SJSA1 (cell line): ENCODE results near the gene TIA1. TPM values are rescaled to one million over a fixed set of nuclear protein-coding genes. Genes with fewer than 3 reads are reported as not detected.
"Not testable (repeated sequence)": the region's sequence is repeated elsewhere in the genome, so short reads cannot be mapped to it uniquely, and the experiment has no call there.

ENCODE experiments used
- DNase-seq, 2 experiments: peaks; one replicate each; pipeline ENCODE4 v3.0.0-alpha.2; 2015 to 2020; ENCODE audit warnings: low spot score in 2 of 2, low read depth in 1 of 2
- H3K27ac ChIP-seq: fragments of 250-450 bp; sonication (Bioruptor Pico); 2 replicates; pipeline ENCODE4 v1.5.1; 2020; ENCODE audit warnings: mild to moderate bottlenecking, moderate library complexity
- H3K27me3 ChIP-seq: fragments of 250-450 bp; sonication (Bioruptor Pico); replicated peaks from 2 replicates; pipeline ENCODE4 v1.5.1; 2020; ENCODE audit warnings: mild to moderate bottlenecking, moderate library complexity
- H3K36me3 ChIP-seq: fragments of 250-450 bp; sonication (Bioruptor Pico); 2 replicates; pipeline ENCODE4 v1.5.1; 2020; ENCODE audit warnings: mild to moderate bottlenecking
- H3K4me1 ChIP-seq: fragments of 250-450 bp; sonication (Bioruptor Pico); replicated peaks from 2 replicates; pipeline ENCODE4 v1.6.1; 2021; ENCODE audit warnings: mild to moderate bottlenecking
- H3K4me3 ChIP-seq: fragments of 250-450 bp; sonication (Bioruptor Pico); 2 replicates; pipeline ENCODE4 v1.5.1; 2020; ENCODE audit warnings: mild to moderate bottlenecking
- H3K9me3 ChIP-seq: fragments of 250-450 bp; sonication (Bioruptor Pico); replicated peaks from 2 replicates; pipeline ENCODE4 v1.5.1; 2020; ENCODE audit warnings: mild to moderate bottlenecking
- total RNA-seq: library from RNA; depleted of rRNA; stranded (reverse); fragments of >200 nt; shearing (Covaris generic); gene quantifications from 2 replicates; pipeline ENCODE4 v1.2.3, GENCODE V29; 2014; rRNA removed

Gene TIA1
- total RNA-seq: 54.7 and 90.4 TPM in 2 replicates

GRCh38 chr2:70248181-70248847 is at the start of gene TIA1:
TIA1 (minus strand) TSS chr2:70248628; CDS start chr2:70248430, 198 bp downstream.
- Histone ChIP-seq H3K36me3 (peaks cover 13% of the 10 kb centered on the region), H3K27me3 (no peaks in the 10 kb centered on the region), H3K4me3 (peak within 1 kb of the TSS; percentile 67), H3K4me1 (0 out of 2 replicates have a peak, but pooled peaks cover 6% of the 10 kb centered on the region), H3K9me3 (no peaks in the 10 kb centered on the region), H3K27ac (peak within 1 kb of the TSS; percentile 89)
- DNase-seq: peak; percentile 98

GRCh38 chr2:70297828-70298227 is 49.4 kb upstream of the TIA1 start:
- not testable (repeated sequence) for H3K27me3 ChIP-seq, DNase-seq, H3K9me3 ChIP-seq, H3K27ac ChIP-seq, H3K4me1 ChIP-seq, H3K4me3 ChIP-seq
- H3K36me3 ChIP-seq: peaks cover 29% of the 10 kb centered on the region

GRCh38 chr2:70283500-70284191 is 35.2 kb upstream of the TIA1 start:
- peaks cover 93% of the 10 kb centered on the region for H3K36me3 ChIP-seq
- 0 out of 2 replicates have a peak, but pooled peaks cover 3% of the 10 kb centered on the region for H3K27me3 ChIP-seq
- no peaks in the 10 kb centered on the region for H3K4me1 ChIP-seq
- H3K27ac ChIP-seq: no peak overlapping the region
- no peak overlapping the region for H3K4me3 ChIP-seq
- DNase-seq: no peak
- H3K9me3 ChIP-seq: no peaks in the 10 kb centered on the region

- Histone ChIP-seq H3K4me3 (no peak overlapping the region), H3K9me3 (no peaks in the 10 kb centered on the region), H3K4me1 (no peaks in the 10 kb centered on the region), H3K27me3 (0 out of 2 replicates have a peak, but pooled peaks cover 3% of the 10 kb centered on the region), H3K36me3 (peaks cover 93% of the 10 kb centered on the region), H3K27ac (no peak overlapping the region)
- DNase-seq: no peak
Observed at GRCh38 chr2:70282439-70282838, 34.0 kb upstream of the TIA1 start.

DNA sequence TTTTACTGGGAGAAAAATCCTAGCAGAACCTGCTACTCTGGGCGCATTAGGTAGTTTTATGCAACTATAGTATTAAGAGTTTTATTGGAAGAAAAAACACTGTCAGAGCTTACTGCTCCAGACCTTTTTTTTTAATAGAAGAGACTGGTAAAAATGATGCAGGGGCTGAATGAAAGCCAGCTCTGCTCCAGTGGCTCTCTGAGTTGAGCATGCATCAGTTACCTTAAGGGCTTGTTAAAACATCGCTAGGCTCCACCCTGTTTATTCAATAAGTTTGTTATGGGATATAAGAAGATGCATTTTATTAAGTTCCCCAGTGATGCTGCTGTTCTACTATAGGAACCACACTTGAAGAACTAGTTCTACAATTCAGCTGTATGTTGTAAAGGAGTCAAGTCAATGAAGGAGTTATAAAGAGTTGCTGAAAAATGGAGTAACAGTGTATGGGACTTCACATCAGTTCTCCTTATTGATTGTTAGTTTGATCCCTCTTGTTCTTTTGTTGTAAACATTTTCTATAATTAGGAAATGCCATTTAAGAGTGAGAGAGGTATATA is 31.9 kb upstream of the TIA1 start:
- no peak for DNase-seq
- Histone ChIP-seq H3K36me3 (peaks cover 88% of the 10 kb centered on the region), H3K27me3 (0 out of 2 replicates have a peak, but pooled peaks cover 3% of the 10 kb centered on the region), H3K27ac (no peak overlapping the region), H3K4me3 (no peak overlapping the region), H3K4me1 (no peaks in the 10 kb centered on the region), H3K9me3 (no peaks in the 10 kb centered on the region)

DNA sequence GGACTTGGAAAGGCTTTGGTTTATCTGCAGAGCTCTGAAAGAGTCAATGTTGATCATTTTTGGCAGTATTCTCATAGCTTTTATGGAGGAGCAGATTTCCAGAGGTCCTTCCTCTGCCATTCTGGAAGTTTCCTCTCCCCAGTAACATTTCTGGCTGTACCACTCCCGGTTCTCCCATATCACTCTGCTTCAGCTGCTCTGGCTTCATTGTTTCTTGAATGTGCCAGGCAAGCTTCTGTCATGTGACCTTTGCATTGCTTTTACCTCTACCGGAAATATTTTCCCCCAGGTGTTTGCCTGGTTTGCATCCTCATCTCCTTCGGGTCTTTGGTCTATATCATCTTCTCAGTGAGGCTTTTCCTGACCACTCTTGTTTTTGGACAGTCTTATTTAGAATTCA is 21.9 kb upstream of the TIA1 start:
- Histone ChIP-seq H3K9me3 (no peaks in the 10 kb centered on the region), H3K27me3 (no peaks in the 10 kb centered on the region), H3K36me3 (peaks cover 13% of the 10 kb centered on the region), H3K4me1 (no peaks in the 10 kb centered on the region), H3K4me3 (no peak overlapping the region), H3K27ac (no peak overlapping the region)
- no peak for DNase-seq

DNA sequence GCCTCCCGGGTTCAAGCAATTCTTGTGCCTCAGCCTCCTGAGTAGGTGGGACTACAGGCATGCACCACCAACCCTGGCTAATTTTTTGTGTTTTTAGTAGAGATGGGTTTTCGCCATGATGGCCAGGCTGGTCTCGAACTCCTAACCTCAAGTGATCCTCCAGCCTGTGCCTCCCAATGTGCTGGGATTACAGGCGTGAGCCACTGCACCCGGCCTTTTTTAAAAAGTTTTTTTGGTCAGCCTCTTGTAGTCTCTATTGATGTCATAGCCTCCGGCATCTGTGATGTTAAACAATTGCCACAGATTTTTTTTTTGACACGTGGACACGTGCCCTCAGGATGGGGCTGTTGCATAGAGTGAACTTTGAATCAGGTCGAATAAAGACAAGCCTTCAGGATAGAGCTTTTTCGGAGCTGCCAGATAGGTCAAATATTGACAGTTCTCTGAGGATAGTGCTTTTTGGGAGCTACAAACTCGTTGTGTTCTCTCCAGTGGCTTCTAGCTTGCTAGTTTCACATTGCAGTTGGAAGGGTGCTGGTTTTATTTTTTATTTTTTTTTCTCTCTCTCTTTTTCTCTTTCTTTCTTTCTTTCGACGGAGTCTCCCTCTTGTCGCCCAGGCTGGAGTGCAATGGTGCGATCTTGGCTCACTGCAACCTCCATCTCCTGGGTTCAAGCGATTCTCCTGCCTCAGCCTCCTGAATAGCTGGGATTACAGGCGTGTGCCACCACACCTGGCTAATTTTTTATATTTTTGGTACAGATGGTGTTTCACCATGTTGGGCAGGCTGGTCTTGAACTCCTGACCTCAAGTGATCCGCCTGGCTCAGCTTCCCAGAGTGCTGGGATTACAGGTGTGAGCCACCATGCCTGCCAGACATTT is 21.2 kb upstream of the TIA1 start:
- H3K27me3 ChIP-seq, H3K27ac ChIP-seq, H3K9me3 ChIP-seq, H3K4me1 ChIP-seq, H3K4me3 ChIP-seq, DNase-seq, H3K36me3 ChIP-seq: not testable (repeated sequence)

- H3K4me3 ChIP-seq, H3K27me3 ChIP-seq, H3K27ac ChIP-seq, DNase-seq, H3K4me1 ChIP-seq, H3K9me3 ChIP-seq: not testable (repeated sequence)
- H3K36me3 ChIP-seq: peaks cover 17% of the 10 kb centered on the region
Observed at GRCh38 chr2:70266925-70267324, 18.5 kb upstream of the TIA1 start.

DNA sequence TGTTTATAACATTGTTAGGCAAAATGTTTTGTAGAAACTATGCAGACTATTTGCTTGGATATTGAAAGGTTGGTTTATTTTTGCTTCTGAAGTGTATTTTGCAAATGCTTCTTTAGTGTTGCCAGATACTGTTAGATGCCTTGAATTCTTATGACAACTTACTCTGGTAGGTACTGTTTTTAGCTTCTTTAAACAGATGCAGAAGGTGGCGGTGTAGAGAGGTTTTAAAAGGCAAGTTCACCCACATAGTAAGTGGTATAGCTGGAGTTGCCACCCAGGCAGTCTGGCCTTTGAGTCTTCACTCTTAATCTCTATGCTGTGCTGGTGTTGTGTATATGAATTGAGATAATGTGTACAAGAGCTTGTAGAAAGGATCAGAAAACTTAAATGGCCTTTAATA is 13.1 kb upstream of the TIA1 start:
- Histone ChIP-seq H3K27ac (0 out of 2 replicates have a peak overlapping the region, but pooled peaks have one; percentile 7), H3K27me3 (no peaks in the 10 kb centered on the region), H3K9me3 (peaks cover 3% of the 10 kb centered on the region; the same call in 1 of the 2 replicates), H3K4me3 (no peak overlapping the region), H3K4me1 (peaks cover 27% of the 10 kb centered on the region), H3K36me3 (peaks cover 29% of the 10 kb centered on the region)
- peak in 1 of 2 experiments; percentile 48 for DNase-seq

DNA sequence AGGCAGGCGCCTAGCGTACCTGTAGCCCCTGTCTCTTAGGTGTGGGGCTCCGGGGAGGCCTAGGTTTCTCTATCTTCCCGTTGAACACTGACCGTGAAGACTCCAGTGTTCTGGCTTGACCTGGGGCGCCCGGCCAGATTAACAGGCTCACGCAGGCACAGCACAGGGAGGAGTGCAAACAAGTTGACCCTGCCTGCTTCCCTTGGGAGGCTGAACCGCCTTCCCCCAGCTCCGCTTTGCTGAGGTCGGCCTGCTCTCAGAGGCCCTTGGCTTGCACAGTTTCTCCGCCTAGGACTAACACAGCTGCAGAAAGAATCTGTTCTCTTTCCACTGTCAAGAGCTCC is 10.1 kb upstream of the TIA1 start:
- no peak for DNase-seq

DNA sequence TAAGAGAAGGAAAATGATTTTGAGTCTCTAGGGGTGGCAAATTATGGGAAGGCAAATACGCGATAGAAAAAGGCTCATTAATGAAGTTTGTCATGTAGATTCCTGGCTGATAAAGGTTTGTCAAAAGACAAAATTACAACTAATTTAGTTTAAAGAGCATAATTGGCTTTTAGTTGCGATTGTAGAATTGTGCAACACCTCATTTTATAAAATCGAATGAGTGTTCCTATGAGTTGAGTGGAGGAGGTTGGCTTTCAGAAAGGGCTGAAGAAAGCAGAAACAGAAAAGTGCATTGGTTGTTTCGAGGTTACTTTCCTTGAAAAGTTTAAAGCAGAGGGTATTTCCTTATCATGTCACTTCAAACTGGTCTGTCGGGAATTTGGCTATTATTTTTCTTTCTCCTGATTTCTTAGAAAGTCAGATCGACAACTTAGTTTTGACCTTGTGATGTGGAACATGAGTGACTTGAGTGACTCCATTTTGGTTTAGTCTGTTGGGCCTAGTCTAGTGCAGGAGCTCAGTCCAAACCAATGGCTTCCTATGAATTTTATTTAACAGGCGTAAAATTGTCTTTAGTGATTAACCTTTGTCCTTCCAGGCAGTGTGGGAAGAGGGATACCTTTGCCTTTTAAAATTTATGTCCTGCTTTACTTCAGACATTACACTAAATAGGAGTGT is 7.3 kb upstream of the TIA1 start:
- Histone ChIP-seq H3K27ac (no peak overlapping the region), H3K4me1 (peaks cover 14% of the 10 kb centered on the region), H3K4me3 (no peak overlapping the region), H3K36me3 (peaks cover 6% of the 10 kb centered on the region; the same call in 1 of the 2 replicates), H3K9me3 (peaks cover 3% of the 10 kb centered on the region; the same call in 1 of the 2 replicates), H3K27me3 (no peaks in the 10 kb centered on the region)
- no peak for DNase-seq

More for the DNA sequence above, 10.1 kb upstream of the TIA1 start:
- H3K4me1 ChIP-seq: peaks cover 27% of the 10 kb centered on the region
- no peaks in the 10 kb centered on the region for H3K27me3 ChIP-seq
- H3K9me3 ChIP-seq: peaks cover 3% of the 10 kb centered on the region; the same call in 1 of the 2 replicates
- H3K27ac ChIP-seq: no peak overlapping the region
- H3K36me3 ChIP-seq: peaks cover 21% of the 10 kb centered on the region
- H3K4me3 ChIP-seq: peak overlapping the region; percentile 86

DNA sequence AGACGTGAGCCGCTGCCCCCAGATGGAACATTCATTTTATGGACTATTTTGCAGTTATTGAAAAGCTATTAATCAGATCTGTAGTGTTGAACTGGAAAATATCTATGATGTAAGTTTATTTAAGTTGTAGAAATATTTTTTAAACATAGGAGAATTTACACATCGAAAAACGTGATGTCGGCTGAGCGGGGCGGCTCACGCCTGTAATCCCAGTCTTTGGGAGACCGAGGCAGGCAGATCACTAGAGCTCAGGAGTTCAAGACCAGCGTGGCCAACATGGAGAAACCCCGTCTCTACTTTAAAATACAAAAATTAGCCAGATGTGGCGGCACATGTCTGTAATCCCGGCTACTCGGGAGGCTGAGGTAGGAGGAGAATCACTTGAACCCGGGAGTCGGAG is 2.0 kb upstream of the TIA1 start:
- Histone ChIP-seq H3K27ac (no peak overlapping the region), H3K9me3 (no peaks in the 10 kb centered on the region), H3K4me3 (no peak overlapping the region), H3K36me3 (peaks cover 8% of the 10 kb centered on the region), H3K4me1 (0 out of 2 replicates have a peak, but pooled peaks cover 6% of the 10 kb centered on the region), H3K27me3 (no peaks in the 10 kb centered on the region)
- DNase-seq: no peak
